ENCODE results near the gene FAP. TPM values are rescaled to one million over a fixed set of nuclear protein-coding genes. Genes with fewer than 3 reads are reported as not detected.

The FAP gene
- total and polyA plus RNA-seq, 2 of the 4 experiments (the other 2 are of a cell fraction): 71.0 to 95.0 TPM

DNA sequence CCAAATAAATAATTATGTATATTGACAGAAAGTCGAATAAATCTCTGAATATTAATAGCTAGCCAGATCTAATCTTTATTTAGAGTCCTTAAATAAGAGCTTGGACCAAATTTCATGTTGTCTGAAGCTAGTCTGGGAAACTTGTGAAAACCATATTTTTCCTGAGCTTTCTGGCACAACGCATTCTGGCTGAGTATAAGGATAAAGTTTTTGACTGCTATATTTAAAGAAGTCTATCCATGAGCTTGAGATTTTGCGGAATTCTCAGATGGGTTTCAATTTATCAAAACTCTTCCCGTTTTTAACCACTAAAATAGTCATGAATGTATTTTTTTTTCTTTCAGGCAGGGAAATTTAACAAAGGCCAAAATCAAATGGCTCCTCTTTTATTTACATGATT lies 23.8 kb downstream of the FAP start:
- no peak overlapping the region for H2AK9ac ChIP-seq (replicated peaks; ENCODE audit: low read depth, low read length, poor library complexity)
- peaks cover 0 to 13% of the 10 kb centered on the region in 2 experiments; a peak in 3 of 4 replicates for H3K79me1 ChIP-seq (ENCODE audit: low read depth in 1 of 2, low read length in 2 of 2)
- H2BK5ac ChIP-seq (ENCODE audit: low read depth, low read length, poor library complexity, severe bottlenecking): no peak overlapping the region
- peaks cover 19% of the 10 kb centered on the region for H3K36me3 ChIP-seq (ENCODE audit: control insufficient read depth, insufficient read depth, low read length)
- WGBS, 2 experiments (ENCODE audit: extremely low coverage in 2 of 2, insufficient read length in 1 of 2): no CpG with 5 or more reads among the region's 4 CpGs
- H4K91ac ChIP-seq (ENCODE audit: insufficient read depth, low read depth, low read length): no peak overlapping the region
- H4K8ac ChIP-seq (ENCODE audit: low read depth in 2 of 2, low read length in 2 of 2): no peak overlapping the region
- no peak overlapping the region for H3K4ac ChIP-seq (ENCODE audit: low read depth, low read length)
- in situ Hi-C loops (cut with MboI; ENCODE audit: low sequenced_read_pairs) (loop anchor here (5.0 kb wide), 1 partner anchor 78 kb away; no protein-coding TSS in a partner anchor), intact Hi-C loops (cut with micrococcal nuclease) (no loop called here), dilution Hi-C loops (cut with HindIII; ENCODE audit: low sequenced_read_pairs, unreplicated experiment) (no loop called here)
- no peak overlapping the region for H2AK5ac ChIP-seq (ENCODE audit: low read depth, low read length)
- H3K9ac ChIP-seq (ENCODE audit: low read depth, low read length): no peak overlapping the region
- no peak overlapping the region for H3K27ac ChIP-seq (ENCODE audit: insufficient read depth, low read length)
- H2BK15ac ChIP-seq (ENCODE audit: low read depth, low read length): no peak overlapping the region
- no peak overlapping the region for H2BK20ac ChIP-seq (ENCODE audit: low read depth, low read length)
- H3K56ac ChIP-seq (ENCODE audit: extremely low read depth, insufficient read depth, low read length): no peak overlapping the region
- H4K20me1 ChIP-seq (ENCODE audit: insufficient read depth, low read length): no peaks in the 10 kb centered on the region
- no peak overlapping the region for H3K14ac ChIP-seq (replicated peaks; ENCODE audit: low read depth, low read length)
- no peak for TF ChIP-seq MAZ (IDR thresholded peaks at IDR 0.05; ENCODE audit: borderline replicate concordance, low read depth, low read length)
- no peak for TF ChIP-seq MXI1 (IDR thresholded peaks at IDR 0.05; ENCODE audit: borderline replicate concordance, low read depth, low read length)
- no peak for TF ChIP-seq BHLHE40 (IDR thresholded peaks at IDR 0.05; ENCODE audit: low read depth, low read length)
- TF ChIP-seq, protein P1, sequence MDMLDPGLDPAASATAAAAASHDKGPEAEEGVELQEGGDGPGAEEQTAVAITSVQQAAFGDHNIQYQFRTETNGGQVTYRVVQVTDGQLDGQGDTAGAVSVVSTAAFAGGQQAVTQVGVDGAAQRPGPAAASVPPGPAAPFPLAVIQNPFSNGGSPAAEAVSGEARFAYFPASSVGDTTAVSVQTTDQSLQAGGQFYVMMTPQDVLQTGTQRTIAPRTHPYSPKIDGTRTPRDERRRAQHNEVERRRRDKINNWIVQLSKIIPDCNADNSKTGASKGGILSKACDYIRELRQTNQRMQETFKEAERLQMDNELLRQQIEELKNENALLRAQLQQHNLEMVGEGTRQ (IDR thresholded peaks at IDR 0.05; ENCODE audit: low read depth, low read length): no peak
- TF ChIP-seq SMC3 (IDR thresholded peaks at IDR 0.05; ENCODE audit: low read depth, low read length): no peak
- no peak for TF ChIP-seq CHD1 (IDR thresholded peaks at IDR 0.05; ENCODE audit: low read depth, low read length)
- TF ChIP-seq RFX5 (IDR thresholded peaks at IDR 0.05; ENCODE audit: low read depth, low read length): no peak
- TF ChIP-seq RAD21 (IDR thresholded peaks at IDR 0.05; ENCODE audit: low read length): no peak
- TF ChIP-seq NFE2L2 (IDR thresholded peaks at IDR 0.05; ENCODE audit: low read depth, low read length): no peak
- TF ChIP-seq POLR2A (IDR thresholded peaks at IDR 0.05; ENCODE audit: low read depth, low read length): no peak
- TF ChIP-seq FOS (IDR thresholded peaks at IDR 0.05; ENCODE audit: low read depth, low read length): no peak
- TF ChIP-seq CTCF (conservative IDR thresholded peaks at IDR 0.05; ENCODE audit: low read depth, low read length): no peak
- no peak for TF ChIP-seq ELK1 (IDR thresholded peaks at IDR 0.05; ENCODE audit: borderline replicate concordance, low read depth, low read length)
- TF ChIP-seq CEBPB (IDR thresholded peaks at IDR 0.05; ENCODE audit: low read depth, low read length): no peak
- TF ChIP-seq MAFK (IDR thresholded peaks at IDR 0.05; ENCODE audit: low read depth, low read length): no peak
- TF ChIP-seq RCOR1 (IDR thresholded peaks at IDR 0.05; ENCODE audit: insufficient replicate concordance, low read length): no peak
- ChIA-PET CTCF (interaction anchor here (1.5 to 4.0 kb wide), 5 partner anchors 23 to 93 kb away, joined by 3 to 25 read pairs (median 7); partner anchors contain the start of gene FAP), POLR2A (ENCODE audit: unreplicated experiment) (interaction anchor here (0.6 kb wide), 1 partner anchor 13 kb away, joined by 3 read pairs; no protein-coding TSS in a partner anchor)
- H3K18ac ChIP-seq (ENCODE audit: low read depth, low read length): no peak overlapping the region
- no peak overlapping the region for H2AFZ ChIP-seq (replicated peaks; ENCODE audit: low read length, poor library complexity)
- H3K27me3 ChIP-seq (ENCODE audit: control insufficient read depth, insufficient read depth, low read length): no peaks in the 10 kb centered on the region
- no peak overlapping the region for H3K23ac ChIP-seq (ENCODE audit: low read depth, low read length)
- no peak overlapping the region for H2BK120ac ChIP-seq (ENCODE audit: low read depth, low read length)
- ATAC-seq (ENCODE audit: low read depth) (no peak), DNase-seq (no peak)
- H3K4me2 ChIP-seq (ENCODE audit: low read depth, low read length): no peak overlapping the region
- no peaks in the 10 kb centered on the region for H3K4me1 ChIP-seq (ENCODE audit: control insufficient read depth, insufficient read depth, low read length)
- no TSS peak for BruUV-seq (replicated peaks)
- no peak overlapping the region for H3K4me3 ChIP-seq (ENCODE audit: insufficient read depth, low read depth, low read length)
- no peaks in the 10 kb centered on the region for H3K9me3 ChIP-seq (ENCODE audit: control insufficient read depth, insufficient read depth, low read length)
- no peak overlapping the region; the same call in 1 of the 2 replicates for H4K5ac ChIP-seq (ENCODE audit: low read depth, low read length)
- H3K9me1 ChIP-seq (ENCODE audit: insufficient read depth, low read length): no peaks in the 10 kb centered on the region

Data from IMR-90 (cell line).